Colonic mucosa (tissue), 4 donors: ENCODE results near the gene ING3. TPM values are rescaled to one million over a fixed set of nuclear protein-coding genes. Genes with fewer than 3 reads are reported as not detected.

Experiments
- DNase-seq: peaks from one replicate; pipeline ENCODE4 v3.0.0-alpha.2; 2020
- H3K27ac ChIP-seq: fragments of 200-600 bp; one replicate; pipeline ENCODE4 v1.8.0; 2021
- H3K27me3 ChIP-seq: fragments of 200-600 bp; one replicate; pipeline ENCODE4 v1.8.0; 2021
- H3K36me3 ChIP-seq: fragments of 200-600 bp; one replicate; pipeline ENCODE4 v1.8.0; 2021
- H3K4me1 ChIP-seq: fragments of 200-600 bp; one replicate; pipeline ENCODE4 v1.8.0; 2021; ENCODE audit warnings: mild to moderate bottlenecking
- H3K4me3 ChIP-seq: fragments of 200-600 bp; one replicate; pipeline ENCODE4 v1.8.0; 2021
- H3K9ac ChIP-seq, 2 donors: one replicate each; pipeline ENCODE4 v1.7.0; 2013; ENCODE audit warnings: control low read depth in 2 of 2, low read depth in 2 of 2, low read length in 2 of 2
- H3K9me3 ChIP-seq: fragments of 200-600 bp; one replicate; pipeline ENCODE4 v1.8.0; 2021
- intact Hi-C: fragments of 100-400 bp; cut with DNase I; formaldehyde crosslinking; loops from one replicate; pipeline ENCODE4 v1.14.1; 2022
- total RNA-seq, 2 donors: library from RNA; stranded (reverse); fragmentation: NEBNext Ultra II Directional in 1 of 2; extraction: Animal tissue kit (Norgen Biotek cat#: 25700) in 1 of 2; gene quantifications; one replicate each; pipeline ENCODE4 v1.2.1, GENCODE V29; 2021
- TF ChIP-seq, protein P1 (sequence below): fragments of 200-600 bp; IDR thresholded peaks from one replicate; pipeline ENCODE4 v1.8.0; 2022; ENCODE audit warnings: antibody characterized with exemption, mild to moderate bottlenecking
- donor health status: healthy.
- donor health status: DM: no; HTN: no; CAD: no.
- donor health status: DM: no; HTN: no; CAD: no.

The ING3 gene
- total RNA-seq, 2 donors from 2014 or later: 12.7 to 13.6 TPM

DNA sequence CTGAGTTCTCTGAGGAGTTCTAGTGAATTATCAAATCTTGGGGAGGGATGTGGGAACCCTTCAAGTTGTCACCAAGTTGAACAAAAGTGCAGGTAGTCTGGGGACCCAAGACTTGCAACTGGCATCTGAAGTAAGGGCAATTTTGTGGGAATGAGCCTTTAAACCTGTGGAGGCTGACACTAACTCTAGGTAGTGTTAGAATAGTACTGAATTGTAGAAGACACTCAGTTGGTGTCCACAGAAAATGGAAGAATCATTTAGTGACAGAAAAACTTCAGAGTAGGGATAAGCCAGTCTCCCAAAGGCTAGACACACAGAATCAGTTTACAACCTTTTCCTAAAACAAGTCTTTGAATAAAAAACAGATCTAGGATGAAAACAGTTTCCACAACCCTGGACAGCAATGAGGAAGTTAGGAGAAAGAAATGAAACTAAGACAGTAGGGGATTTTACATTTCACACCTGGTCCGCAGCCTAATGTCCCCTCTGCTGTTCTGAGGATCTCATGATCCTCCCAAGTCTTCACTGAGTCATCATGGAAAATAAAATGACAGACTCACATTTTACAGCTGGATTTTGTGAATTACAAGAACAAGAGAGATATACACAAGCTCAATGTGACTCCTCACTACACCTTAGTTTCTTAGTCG is 23.0 kb upstream of the ING3 start:
- Histone ChIP-seq H3K9me3 (no peaks in the 10 kb centered on the region), H3K4me1 (no peaks in the 10 kb centered on the region), H3K36me3 (no peaks in the 10 kb centered on the region), H3K27me3 (no peaks in the 10 kb centered on the region), H3K27ac (no peak overlapping the region), H3K4me3 (no peak overlapping the region), H3K9ac (no peak overlapping the region)
- TF ChIP-seq, protein P1, sequence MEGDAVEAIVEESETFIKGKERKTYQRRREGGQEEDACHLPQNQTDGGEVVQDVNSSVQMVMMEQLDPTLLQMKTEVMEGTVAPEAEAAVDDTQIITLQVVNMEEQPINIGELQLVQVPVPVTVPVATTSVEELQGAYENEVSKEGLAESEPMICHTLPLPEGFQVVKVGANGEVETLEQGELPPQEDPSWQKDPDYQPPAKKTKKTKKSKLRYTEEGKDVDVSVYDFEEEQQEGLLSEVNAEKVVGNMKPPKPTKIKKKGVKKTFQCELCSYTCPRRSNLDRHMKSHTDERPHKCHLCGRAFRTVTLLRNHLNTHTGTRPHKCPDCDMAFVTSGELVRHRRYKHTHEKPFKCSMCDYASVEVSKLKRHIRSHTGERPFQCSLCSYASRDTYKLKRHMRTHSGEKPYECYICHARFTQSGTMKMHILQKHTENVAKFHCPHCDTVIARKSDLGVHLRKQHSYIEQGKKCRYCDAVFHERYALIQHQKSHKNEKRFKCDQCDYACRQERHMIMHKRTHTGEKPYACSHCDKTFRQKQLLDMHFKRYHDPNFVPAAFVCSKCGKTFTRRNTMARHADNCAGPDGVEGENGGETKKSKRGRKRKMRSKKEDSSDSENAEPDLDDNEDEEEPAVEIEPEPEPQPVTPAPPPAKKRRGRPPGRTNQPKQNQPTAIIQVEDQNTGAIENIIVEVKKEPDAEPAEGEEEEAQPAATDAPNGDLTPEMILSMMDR: no peak
- intact Hi-C loops: no loop called here
- no peak for DNase-seq

DNA sequence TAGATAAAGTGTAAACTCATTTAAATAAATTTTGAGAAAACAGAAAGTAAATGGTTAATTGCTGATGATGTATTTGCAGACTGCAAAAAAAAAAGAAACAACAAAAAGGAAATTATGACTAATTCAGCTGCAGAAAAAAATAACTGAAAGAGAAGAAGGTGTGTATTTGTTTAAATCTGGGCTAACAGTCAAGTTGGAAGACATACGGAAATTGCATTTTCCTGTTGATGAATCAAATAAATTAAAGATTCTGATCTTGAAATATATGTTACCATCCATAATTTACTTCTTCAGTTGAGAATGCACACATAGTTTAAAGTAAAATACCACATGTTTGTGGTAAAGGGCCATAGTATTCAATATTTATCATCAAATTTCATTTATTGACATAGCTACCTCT is 19.3 kb upstream of the ING3 start:
- no peaks in the 10 kb centered on the region for H3K27me3 ChIP-seq
- intact Hi-C loops: no loop called here
- TF ChIP-seq, protein P1: no peak

DNA sequence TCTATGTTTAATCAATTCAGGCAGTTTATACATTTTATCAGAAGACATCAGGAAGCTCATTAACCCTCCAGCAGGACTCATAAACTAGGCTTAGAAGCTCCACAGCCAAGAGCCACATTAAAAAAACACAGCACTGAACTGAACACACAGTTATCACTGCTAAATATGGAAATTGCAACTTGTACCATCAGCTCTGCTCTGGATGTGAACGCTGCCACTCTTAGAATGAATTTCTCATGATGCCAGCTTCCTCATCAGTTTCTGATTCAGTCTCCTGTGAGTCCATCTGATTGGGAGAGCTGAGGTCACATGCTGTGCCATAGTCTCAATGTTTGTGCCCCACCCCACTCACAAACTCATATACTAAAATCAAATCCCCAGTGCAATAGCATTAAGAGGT is 17.1 kb upstream of the ING3 start:
- H3K4me3 ChIP-seq: no peak overlapping the region
- no peaks in the 10 kb centered on the region for H3K27me3 ChIP-seq
- H3K9ac ChIP-seq: no peak overlapping the region
- TF ChIP-seq, protein P1: no peak
- H3K4me1 ChIP-seq: no peaks in the 10 kb centered on the region
- no peaks in the 10 kb centered on the region for H3K9me3 ChIP-seq
- no peak overlapping the region for H3K27ac ChIP-seq
- intact Hi-C loops: no loop called here
- H3K36me3 ChIP-seq: no peaks in the 10 kb centered on the region
- DNase-seq: no peak

More for the DNA sequence above, 19.3 kb upstream of the ING3 start:
- H3K9me3 ChIP-seq: no peaks in the 10 kb centered on the region
- no peak for DNase-seq
- H3K4me3 ChIP-seq: no peak overlapping the region
- no peak overlapping the region for H3K27ac ChIP-seq
- no peaks in the 10 kb centered on the region for H3K36me3 ChIP-seq
- H3K4me1 ChIP-seq: no peaks in the 10 kb centered on the region
- H3K9ac ChIP-seq: no peak overlapping the region

DNA sequence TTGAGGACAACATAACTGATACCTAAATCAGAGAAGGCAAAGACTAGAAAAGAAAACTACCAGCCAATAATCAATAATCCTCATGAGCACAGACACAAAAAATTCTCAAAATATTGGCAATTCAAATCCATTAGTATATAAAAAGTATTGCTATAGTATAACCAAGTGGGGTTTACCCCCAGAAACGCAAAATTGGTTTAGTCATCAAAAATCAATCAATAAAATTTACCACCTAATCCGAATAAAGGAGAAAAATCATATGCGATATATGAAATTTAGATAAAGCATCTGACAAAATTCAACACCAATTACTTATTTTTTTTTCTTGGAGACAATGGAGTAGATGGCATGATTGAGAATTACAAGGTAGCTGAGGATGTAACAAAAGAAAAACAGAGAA is 11.2 kb upstream of the ING3 start:
- no peak overlapping the region for H3K9ac ChIP-seq
- H3K4me1 ChIP-seq: no peaks in the 10 kb centered on the region
- TF ChIP-seq, protein P1: no peak
- intact Hi-C loops: no loop called here
- DNase-seq: no peak
- no peak overlapping the region for H3K27ac ChIP-seq
- no peak overlapping the region for H3K4me3 ChIP-seq
- no peaks in the 10 kb centered on the region for H3K27me3 ChIP-seq
- H3K36me3 ChIP-seq: no peaks in the 10 kb centered on the region
- no peaks in the 10 kb centered on the region for H3K9me3 ChIP-seq

DNA sequence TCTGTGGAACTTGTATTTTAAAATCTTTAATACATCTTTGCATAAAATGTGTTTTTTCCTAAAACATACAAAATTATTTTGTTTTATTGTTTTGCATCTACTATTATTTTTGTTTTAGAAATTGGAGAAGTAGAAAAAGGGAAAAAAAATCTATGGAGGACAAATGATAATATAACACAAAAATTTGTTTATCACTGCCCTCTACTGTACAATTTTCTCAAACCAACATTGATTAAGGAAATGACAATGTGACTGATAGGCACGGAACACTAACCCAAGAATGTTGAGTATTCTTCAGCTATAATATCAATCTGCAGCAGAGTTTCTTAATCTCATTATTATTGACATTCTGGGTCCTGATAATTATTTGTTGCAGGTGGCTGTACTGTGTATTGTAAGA is 9.5 kb upstream of the ING3 start:
- TF ChIP-seq, protein P1: no peak
- DNase-seq: no peak
- Histone ChIP-seq H3K4me1 (no peaks in the 10 kb centered on the region), H3K4me3 (no peak overlapping the region), H3K27ac (no peak overlapping the region), H3K27me3 (no peaks in the 10 kb centered on the region), H3K9me3 (no peaks in the 10 kb centered on the region), H3K36me3 (no peaks in the 10 kb centered on the region), H3K9ac (no peak overlapping the region)
- intact Hi-C loops: no loop called here
